Ovary (tissue), 9 donors: Measurements from ENCODE around the gene SOCS2. TPM values are rescaled to one million over a fixed set of nuclear protein-coding genes. Genes with fewer than 3 reads are reported as not detected.

Source experiments
- DNase-seq, 5 donors: peaks; one replicate each; pipeline ENCODE4 v3.0.0-alpha.2; 2019 to 2020
- H3K27ac ChIP-seq, 2 donors: fragments of 200-600 bp; one replicate each; pipeline versions ENCODE4 v1.5.1 to v1.8.0; 2019 to 2022
- H3K27me3 ChIP-seq: fragments of 200-600 bp; one replicate; pipeline ENCODE4 v1.8.0; 2022
- H3K36me3 ChIP-seq: fragments of 200-600 bp; sonication (generic); one replicate; pipeline ENCODE4 v1.5.1; 2019
- H3K4me1 ChIP-seq: one replicate; pipeline ENCODE4 v1.8.1; 2013; ENCODE audit warnings: mild to moderate bottlenecking, moderate library complexity; ENCODE audit not compliant: insufficient read depth
- H3K4me3 ChIP-seq: fragments of 200-600 bp; sonication (generic); one replicate; pipeline ENCODE4 v1.5.1; 2017
- H3K9me3 ChIP-seq, 2 donors: fragments of 200-600 bp in 1 of 2; sonication (generic) in 1 of 2; one replicate each; pipeline versions ENCODE4 v1.5.1 to v1.8.1; 2013 to 2019; ENCODE audit warnings: mild to moderate bottlenecking in 1 of 2, moderate library complexity in 1 of 2
- EP300 ChIP-seq: sonication (generic); formaldehyde crosslinking; IDR thresholded peaks from one replicate; pipeline ENCODE4 v1.6.1; 2017; ENCODE audit warnings: antibody characterized with exemption
- POLR2A ChIP-seq: fragments of 450-650 bp; IDR thresholded peaks from one replicate; pipeline ENCODE4 v1.6.1; 2017; ENCODE audit warnings: antibody characterized with exemption, mild to moderate bottlenecking, moderate library complexity
- WGBS, 3 donors: extraction: QIAGEN DNeasy Blood & Tissue Kit in 1 of 3; methylation state at CpG; one replicate each; pipeline versions ENCODE4 v1.1.5 to v1.1.7; 2013 to 2017; 5-methylcytosine and 5-hydroxymethylcytosine counted together
- intact Hi-C, 4 donors: fragments of 100-400 bp; cut with DNase I; formaldehyde crosslinking; loops; one replicate each; pipeline versions ENCODE4 v1.11.0 to v1.15.1; 2022 to 2023
- polyA plus RNA-seq, 2 donors: library from polyadenylated mRNA; stranded (reverse); fragments of 200-250 nt in 1 of 2; fragments of 350-450 nt in 1 of 2; fragmentation: Illumina TruSeq in 1 of 2; extraction: RNeasy Lipid Tissue Mini Kit (QIAGEN cat#74804) in 1 of 2; gene quantifications; one replicate each; pipeline ENCODE4 v1.2.3, GENCODE V29; 2013 to 2014
- total RNA-seq, 7 donors: library from RNA; depleted of rRNA in 2 of 7; stranded (reverse); fragments of >200 nt in 2 of 7; fragmentation: NEBNext Ultra II Directional in 3 of 7; extraction: Animal tissue kit (Norgen Biotek cat#: 25700) in 3 of 7; gene quantifications; one replicate each; pipeline versions ENCODE4 v1.1.0 to v1.2.4, GENCODE V29; 2016 to 2023
- TF ChIP-seq, protein P1 (sequence below), 3 donors: fragments of 450-650 bp in 2 of 3; fragments of 200-600 bp in 1 of 3; IDR thresholded peaks; one replicate each; pipeline versions ENCODE4 v1.5.1 to v1.8.0; 2016 to 2022; ENCODE audit warnings: antibody characterized with exemption in 3 of 3, mild to moderate bottlenecking in 1 of 3
- donor health status: DM: no; HTN: no; CAD: no; lungs with moderate emphysema.
- donor health status: DM: no; HTN: no; CAD: no.
- donor health status: Bipolar disorder and iron deficiency.
- donor health status: DM: yes; HTN: yes; CAD: no.
- donor health status: DM: no; HTN: no; CAD: no.
- donor health status: DM: yes; HTN: yes; CAD: no.

Gene SOCS2
- total and polyA plus RNA-seq, 9 donors, result 10.0 to 67.9 (median 21.0) TPM

DNA sequence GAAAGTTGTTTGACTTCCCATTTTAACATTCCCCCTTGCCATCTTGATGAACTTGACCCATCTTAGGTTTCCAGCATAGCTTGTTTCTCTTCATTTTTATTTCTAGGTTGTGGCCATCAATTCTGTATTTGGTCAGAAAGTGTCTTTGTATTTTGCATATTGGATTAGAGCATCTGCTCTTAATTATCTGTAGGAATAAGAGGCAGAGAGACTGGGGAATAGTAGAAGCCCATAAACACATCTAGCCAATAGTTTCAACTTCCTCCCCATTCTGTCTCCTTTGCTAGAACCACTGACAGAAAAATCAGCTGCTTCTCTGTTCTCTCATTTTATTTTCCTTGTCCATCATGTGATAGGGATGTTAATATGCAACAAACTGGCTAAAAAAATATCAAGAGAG, 8.2 kb downstream of the SOCS2 start:
- Histone ChIP-seq H3K36me3 (no peaks in the 10 kb centered on the region), H3K27me3 (no peaks in the 10 kb centered on the region), H3K4me1 (no peaks in the 10 kb centered on the region), H3K4me3 (no peak overlapping the region), H3K9me3 (no peaks in the 10 kb centered on the region), H3K27ac (no peak overlapping the region)
- TF ChIP-seq POLR2A (no peak), EP300 (no peak)
- TF ChIP-seq, protein P1, sequence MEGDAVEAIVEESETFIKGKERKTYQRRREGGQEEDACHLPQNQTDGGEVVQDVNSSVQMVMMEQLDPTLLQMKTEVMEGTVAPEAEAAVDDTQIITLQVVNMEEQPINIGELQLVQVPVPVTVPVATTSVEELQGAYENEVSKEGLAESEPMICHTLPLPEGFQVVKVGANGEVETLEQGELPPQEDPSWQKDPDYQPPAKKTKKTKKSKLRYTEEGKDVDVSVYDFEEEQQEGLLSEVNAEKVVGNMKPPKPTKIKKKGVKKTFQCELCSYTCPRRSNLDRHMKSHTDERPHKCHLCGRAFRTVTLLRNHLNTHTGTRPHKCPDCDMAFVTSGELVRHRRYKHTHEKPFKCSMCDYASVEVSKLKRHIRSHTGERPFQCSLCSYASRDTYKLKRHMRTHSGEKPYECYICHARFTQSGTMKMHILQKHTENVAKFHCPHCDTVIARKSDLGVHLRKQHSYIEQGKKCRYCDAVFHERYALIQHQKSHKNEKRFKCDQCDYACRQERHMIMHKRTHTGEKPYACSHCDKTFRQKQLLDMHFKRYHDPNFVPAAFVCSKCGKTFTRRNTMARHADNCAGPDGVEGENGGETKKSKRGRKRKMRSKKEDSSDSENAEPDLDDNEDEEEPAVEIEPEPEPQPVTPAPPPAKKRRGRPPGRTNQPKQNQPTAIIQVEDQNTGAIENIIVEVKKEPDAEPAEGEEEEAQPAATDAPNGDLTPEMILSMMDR (IDR thresholded peaks at IDR 0.05), result no peak
- intact Hi-C loops, result no loop called here
- DNase-seq, result no peak

- Histone ChIP-seq H3K27me3 (no peaks in the 10 kb centered on the region), H3K36me3 (no peaks in the 10 kb centered on the region), H3K9me3 (no peaks in the 10 kb centered on the region), H3K4me3 (no peak overlapping the region), H3K27ac (no peak overlapping the region), H3K4me1 (no peaks in the 10 kb centered on the region)
- WGBS, 3 donors, result 58 to 64% (median 59%) methylated on average over 2 of the region's 2 CpGs
- DNase-seq, result no peak
- intact Hi-C loops, result no loop called here
- TF ChIP-seq EP300 (no peak), POLR2A (no peak)
- TF ChIP-seq, protein P1 (IDR thresholded peaks at IDR 0.05), result no peak
These were observed 8.9 kb downstream of the SOCS2 start for GRCh38 chr12:93581370-93581769.

DNA sequence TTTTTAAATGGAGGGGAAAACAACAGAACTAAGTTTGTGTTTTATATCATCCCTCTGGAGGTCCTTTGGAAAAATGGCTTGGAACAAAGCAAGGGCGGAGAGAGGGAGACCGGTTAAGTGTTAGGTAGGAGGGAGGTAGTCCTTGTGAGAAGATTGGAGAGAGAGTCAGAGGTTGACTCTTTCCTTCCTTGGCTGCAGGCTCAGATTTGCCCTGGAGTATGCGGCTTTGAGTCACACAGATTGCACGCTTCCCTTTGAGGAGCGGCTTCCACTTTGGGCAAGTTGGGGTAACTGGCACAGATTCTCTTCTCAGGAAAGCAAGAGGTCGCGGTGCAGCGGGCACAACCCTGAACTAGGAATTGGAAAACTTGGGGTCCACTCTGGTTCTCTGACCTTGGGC, 9.9 kb downstream of the SOCS2 start:
- intact Hi-C loops, result no loop called here
- Histone ChIP-seq H3K36me3 (no peaks in the 10 kb centered on the region), H3K27ac (no peak overlapping the region), H3K4me3 (no peak overlapping the region), H3K27me3 (no peaks in the 10 kb centered on the region), H3K9me3 (no peaks in the 10 kb centered on the region), H3K4me1 (no peaks in the 10 kb centered on the region)
- TF ChIP-seq EP300 (no peak), POLR2A (no peak)
- no peak for DNase-seq
- 90 to 96% (median 93%) methylated on average over 8 of the region's 8 CpGs for WGBS, 3 donors

DNA sequence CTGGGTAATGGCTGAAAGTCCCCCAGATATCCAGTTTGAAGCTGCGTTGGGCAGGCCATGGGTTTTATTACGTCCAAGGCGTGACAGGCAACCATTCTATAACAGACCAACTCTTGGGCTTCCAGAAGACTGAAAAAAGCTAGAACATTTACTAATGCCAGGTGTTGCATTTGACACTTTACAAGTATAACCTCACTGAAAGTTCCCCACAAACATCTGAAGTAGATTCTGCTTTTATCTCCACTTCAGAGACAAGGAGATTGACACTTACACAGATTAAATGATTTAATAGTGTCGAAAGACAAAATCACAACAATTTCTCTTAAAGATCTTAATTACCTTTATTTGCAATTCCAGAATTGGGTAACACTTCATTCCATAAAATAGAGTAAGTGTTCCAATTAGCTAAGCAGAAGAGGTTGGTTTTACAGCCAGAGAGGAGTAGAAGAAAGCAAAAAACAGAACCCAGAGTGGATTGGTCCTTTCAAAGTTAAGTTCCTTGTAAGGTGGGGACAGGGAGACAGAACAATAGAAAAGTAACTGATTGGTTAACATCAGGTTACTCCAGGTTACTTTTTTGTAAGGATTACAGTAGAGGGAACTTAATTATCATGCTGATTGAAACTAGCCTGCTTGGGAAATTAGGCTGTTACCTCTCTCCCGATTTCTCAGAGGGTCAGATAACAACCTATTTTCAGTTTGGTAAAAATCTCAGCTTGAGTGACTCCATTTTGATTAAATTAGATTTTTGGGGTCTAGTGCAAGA, 11.3 kb downstream of the SOCS2 start:
- no peaks in the 10 kb centered on the region for H3K27me3 ChIP-seq
- TF ChIP-seq, protein P1 (IDR thresholded peaks at IDR 0.05), result no peak
- no peak for TF ChIP-seq EP300
- TF ChIP-seq POLR2A, result no peak
- no peak for DNase-seq
- intact Hi-C loops, result no loop called here
- H3K4me3 ChIP-seq, result no peak overlapping the region
- 89 to 93% (median 91%) methylated on average over 5 of the region's 5 CpGs for WGBS, 3 donors
- H3K36me3 ChIP-seq, result no peaks in the 10 kb centered on the region
- no peak overlapping the region for H3K27ac ChIP-seq
- no peaks in the 10 kb centered on the region for H3K4me1 ChIP-seq
- no peaks in the 10 kb centered on the region for H3K9me3 ChIP-seq

GRCh38 chr12:93585247-93585646, 12.8 kb downstream of the SOCS2 start:
- H3K27me3 ChIP-seq, result no peaks in the 10 kb centered on the region
- no peak overlapping the region for H3K4me3 ChIP-seq
- no peaks in the 10 kb centered on the region for H3K36me3 ChIP-seq
- no peaks in the 10 kb centered on the region for H3K4me1 ChIP-seq
- no peak overlapping the region for H3K27ac ChIP-seq
- H3K9me3 ChIP-seq, result no peaks in the 10 kb centered on the region
- DNase-seq, result no peak
- intact Hi-C loops, result no loop called here
- 96 to 98% (median 97%) methylated on average over 2 of the region's 2 CpGs for WGBS, 3 donors
- TF ChIP-seq EP300 (no peak), POLR2A (no peak)
- TF ChIP-seq, protein P1 (IDR thresholded peaks at IDR 0.05), result no peak
